Stimulated activated CD8-positive, alpha-beta memory T cell treated with anti-CD3 and anti-CD28 coated beads, Interleukin-4, amount 100 ng/mL, for 48 hours (primary cell): ENCODE data around the gene ARPC2.
"Not testable (repeated sequence)": the region's sequence is repeated elsewhere in the genome, so short reads cannot be mapped to it uniquely, and the experiment has no call there.

Experiments used
- DNase-seq: peaks from one replicate; pipeline ENCODE4 v3.0.0-alpha.2; 2020

The ARPC2 gene

GRCh38 chr2:218216674-218217359, at the start of gene ARPC2:
Gene ARPC2, plus strand, starts transcription at chr2:218217189. Its CDS starts 282 bp downstream, at chr2:218217471.
- DNase-seq, result peak; percentile 97

DNA sequence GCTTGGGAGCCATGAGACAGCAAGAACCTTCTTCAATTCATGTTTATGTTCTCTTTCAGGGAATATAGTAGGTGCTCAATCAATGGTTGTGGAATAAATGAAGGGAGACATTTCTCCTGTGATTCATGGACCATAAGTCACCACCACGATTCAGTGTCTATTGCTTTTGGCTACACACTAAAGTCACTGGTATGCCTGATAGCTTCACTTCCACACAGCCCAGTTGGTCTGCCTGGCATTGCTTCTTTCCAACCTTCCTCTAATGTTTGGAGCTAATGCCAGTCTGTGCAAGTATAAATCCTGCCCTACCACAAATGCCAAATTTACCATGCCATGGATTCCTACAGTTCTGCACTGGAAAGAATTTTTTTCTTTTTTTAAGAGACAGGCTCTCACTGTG, 49.0 kb upstream of the ARPC2 start:
- DNase-seq, result no peak

DNA sequence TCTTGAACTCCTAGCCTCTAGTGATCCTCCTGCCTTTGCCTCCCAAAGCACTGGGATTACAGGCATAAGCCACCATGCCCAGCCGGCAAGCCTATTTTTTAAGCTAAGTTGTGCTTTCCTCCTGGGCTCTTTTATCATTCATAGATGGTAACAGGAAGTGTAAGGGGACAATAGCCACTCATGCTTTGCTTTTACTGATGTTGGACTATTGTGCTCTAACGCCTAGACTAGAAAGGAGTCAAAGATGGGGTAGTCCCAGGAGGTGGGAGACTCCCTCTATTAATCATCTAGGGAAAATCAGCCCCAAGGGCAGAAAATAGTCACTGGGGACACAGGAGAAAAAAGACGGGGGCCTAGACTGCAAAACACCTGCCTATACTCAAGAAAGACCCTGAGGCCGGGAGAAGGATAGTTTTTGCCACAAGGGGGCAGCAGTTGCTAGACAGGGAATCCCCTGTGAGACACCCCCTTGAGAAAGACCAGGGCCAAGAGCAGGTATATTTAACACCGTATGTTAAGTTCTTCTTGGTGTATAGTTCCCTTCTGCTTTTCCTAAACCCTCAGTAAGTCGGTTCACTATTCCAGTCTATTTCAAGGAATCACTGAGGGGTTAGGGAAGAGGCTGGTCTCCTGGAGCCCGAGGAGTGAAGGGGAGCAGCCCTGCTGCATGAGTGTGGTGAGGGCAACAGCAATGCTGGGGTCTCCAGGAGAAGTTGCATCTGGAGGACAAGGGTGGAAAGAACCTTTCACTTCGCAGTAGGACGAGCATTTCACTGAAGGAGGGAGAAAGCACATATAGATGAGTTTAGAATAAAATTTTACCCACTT, 48.1 kb upstream of the ARPC2 start:
- peak; percentile 87 for DNase-seq

DNA sequence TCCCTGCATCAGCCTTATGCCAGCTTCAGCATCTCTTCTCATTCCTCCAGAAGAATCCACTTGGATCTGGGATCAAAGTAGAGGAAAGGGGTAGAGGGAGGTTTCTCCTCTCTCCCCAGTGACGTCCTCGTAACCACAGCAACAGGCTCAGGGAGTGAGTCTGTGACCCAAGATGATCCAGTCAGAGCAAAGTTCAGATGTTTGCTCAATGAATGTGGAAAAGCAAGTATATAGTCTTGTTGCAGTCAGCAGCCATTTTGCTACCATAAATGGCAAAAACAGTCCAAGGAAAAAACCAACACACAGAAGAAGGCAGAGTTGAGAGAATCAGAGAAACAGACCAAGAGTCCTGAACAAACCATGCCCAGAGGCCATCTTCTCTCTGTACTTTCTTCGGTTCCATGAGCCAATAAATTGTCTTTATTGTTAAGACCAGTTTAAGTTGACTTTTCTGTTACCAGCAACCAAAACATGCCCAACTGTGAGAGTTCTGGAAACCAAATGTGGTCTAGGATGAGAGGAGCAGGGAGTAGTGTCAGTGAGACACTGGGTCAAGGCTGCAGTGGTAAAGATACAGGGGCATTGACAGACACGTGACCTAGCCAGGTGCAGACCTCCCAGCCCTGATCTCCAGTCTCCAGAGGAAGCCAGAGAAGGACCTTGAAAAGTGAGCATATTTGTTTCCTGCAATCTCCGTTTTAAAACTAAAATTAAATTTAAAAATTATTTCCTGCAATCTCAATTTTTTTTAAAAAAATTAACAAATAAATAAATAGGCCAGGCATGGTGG, 47.0 kb upstream of the ARPC2 start:
- no peak for DNase-seq

DNA sequence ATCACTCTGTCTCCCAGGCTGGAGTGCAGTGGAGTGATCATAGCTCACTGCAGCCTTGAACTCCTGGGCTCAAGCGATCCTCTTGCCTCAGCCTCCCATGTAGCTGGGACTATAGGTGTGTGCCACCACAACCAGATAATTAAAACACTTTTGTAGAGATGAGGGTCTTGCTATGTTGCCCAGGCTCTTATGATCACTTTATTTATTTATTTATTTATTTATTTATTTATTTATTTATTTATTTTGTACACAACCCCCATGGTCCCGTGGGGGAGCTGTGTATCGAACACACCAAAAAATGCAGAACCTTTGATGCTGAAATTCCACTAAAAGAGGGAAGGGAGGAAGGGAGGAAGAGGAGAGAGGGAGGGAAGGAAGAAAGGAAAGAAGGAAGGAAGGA, 45.2 kb upstream of the ARPC2 start:
- not testable (repeated sequence) for DNase-seq

DNA sequence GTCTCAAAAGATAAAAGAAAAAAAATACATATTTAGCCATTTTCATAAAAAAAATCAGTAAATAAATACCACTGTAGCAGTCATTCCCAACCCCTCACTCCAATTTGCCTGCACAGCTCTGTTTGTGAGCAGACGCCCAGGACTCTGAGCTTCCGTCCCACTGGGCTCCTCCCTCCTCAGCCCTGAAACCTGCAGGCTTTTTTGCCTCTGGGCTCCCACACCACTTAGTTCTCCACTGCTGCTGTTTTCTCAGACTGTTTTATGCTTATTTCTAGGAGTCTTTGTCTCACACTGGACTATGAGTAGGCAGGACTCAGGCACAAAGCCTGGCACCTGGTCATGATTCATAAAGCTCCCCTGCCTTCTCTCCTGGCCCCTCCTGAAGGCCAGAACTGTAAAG, 44.1 kb upstream of the ARPC2 start:
- DNase-seq, result no peak

- no peak for DNase-seq
Observed at GRCh38 chr2:218179782-218180181, 37.2 kb upstream of the ARPC2 start.

DNA sequence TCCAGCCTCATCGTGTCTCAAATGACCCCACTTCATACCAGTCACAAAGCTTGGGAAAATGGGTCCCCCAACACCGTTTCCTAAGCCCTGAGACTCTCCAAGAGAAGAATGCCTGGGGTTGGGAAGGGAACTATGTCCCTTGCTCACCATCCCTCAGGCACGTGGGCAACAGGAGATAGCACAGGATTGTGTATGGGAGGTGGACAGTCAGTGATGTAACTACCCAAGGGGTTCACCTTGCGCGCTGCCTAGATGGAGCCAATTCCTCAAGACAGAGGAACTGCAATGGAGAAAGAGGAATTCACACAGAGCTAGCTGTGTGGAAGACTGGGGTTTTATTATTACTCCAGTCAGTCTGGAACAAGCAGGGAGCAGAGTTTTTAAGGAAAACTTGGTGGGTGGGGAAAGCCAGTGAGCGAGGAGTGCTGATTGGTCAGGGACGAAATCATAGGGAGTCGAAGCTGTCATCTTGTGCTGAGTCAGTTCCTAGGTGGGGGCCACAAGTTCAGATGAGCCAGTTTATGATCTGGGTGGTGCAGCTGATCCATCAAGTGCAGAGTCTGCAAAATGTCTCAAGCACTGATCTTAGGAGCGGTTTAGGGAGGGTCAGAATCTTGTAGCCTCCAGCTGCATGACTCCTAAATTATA, 36.4 kb upstream of the ARPC2 start:
- no peak for DNase-seq

GRCh38 chr2:218184331-218184730, 32.7 kb upstream of the ARPC2 start:
- DNase-seq, result no peak

DNA sequence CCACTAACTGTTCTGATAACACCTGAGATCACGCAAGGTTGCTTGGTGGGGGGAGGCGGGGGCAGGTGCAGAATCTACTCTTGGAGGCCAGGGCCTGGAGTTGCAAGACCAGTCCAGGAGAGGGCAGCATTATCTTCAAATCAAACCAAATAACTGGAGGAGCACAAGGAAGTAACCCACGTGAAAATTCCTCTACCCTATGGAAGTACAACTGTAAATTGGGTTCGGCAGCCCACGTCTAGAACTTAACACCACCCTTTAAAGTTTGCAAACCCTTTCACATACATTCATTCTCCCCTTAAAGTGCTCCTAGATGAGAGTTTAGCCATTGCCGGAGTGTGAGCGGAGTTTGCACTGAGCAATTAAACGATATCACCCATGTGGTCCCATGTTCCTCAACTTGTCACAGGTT, 30.6 kb upstream of the ARPC2 start:
- peak; percentile 75 for DNase-seq

- DNase-seq, result no peak
Observed at GRCh38 chr2:218186876-218187275, 30.1 kb upstream of the ARPC2 start.

DNA sequence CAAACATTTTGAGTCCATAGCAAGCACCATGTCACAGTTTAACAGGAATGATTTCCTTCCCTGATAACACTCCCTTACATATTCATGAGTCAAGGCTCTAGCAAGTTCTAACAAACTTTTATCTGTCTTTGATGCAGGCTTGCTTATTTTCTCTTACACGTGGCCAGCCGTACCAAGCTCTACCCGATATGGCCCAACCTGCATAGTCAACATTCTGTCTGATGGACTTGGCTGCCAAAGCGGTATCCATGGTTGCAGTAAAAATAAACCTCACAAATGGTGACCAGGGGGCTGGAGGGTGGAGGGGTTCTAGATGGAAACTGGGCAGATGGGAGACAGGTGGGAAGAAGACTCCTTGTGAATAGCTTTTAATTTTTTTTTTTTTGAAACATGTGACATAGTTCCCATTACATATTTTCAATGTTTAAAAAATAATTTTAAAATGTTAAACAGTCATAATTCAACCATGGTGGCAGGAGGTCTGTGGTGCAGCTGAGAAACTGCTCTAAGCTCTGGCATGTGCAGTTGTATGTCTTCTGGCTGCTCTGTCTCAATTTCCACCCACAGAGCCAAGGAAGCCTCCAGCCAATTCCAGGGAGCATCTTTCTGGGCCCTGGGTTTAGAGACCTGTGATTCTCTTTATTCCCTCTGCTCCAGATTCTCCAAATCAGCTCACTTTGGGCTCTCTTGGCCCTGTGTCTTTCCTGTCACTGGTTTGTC, 29.5 kb upstream of the ARPC2 start:
- DNase-seq, result no peak

- no peak for DNase-seq
Observed at GRCh38 chr2:218188528-218188927, 28.5 kb upstream of the ARPC2 start.

- DNase-seq, result no peak
Observed at GRCh38 chr2:218192902-218193430, 24.0 kb upstream of the ARPC2 start.

GRCh38 chr2:218193701-218194100, 23.3 kb upstream of the ARPC2 start:
- no peak for DNase-seq

- DNase-seq, result no peak
Observed at GRCh38 chr2:218194880-218195279, 22.1 kb upstream of the ARPC2 start.

GRCh38 chr2:218196974-218197373, 20.0 kb upstream of the ARPC2 start:
- DNase-seq, result no peak

DNA sequence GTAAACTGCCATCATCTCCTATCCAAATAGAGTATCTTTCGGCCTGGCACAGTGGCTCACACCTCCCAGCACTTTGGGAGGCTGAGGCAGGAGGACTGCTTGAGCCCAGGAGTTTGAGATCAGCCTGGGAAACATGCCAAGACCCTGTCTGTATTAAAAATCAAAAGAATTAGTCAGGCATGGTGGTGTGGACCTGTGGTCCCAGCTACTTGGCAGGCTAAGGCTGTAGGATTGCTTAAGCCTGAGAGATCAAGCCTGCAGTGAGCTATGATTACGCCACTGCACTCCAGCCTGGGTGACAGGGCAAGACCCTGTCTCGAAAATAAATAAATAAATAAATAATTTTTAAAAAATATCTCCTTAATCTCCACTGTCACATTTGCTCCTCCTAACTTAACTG, 14.7 kb upstream of the ARPC2 start:
- no peak for DNase-seq

- no peak for DNase-seq
Observed at GRCh38 chr2:218209078-218209477, 7.9 kb upstream of the ARPC2 start.

DNA sequence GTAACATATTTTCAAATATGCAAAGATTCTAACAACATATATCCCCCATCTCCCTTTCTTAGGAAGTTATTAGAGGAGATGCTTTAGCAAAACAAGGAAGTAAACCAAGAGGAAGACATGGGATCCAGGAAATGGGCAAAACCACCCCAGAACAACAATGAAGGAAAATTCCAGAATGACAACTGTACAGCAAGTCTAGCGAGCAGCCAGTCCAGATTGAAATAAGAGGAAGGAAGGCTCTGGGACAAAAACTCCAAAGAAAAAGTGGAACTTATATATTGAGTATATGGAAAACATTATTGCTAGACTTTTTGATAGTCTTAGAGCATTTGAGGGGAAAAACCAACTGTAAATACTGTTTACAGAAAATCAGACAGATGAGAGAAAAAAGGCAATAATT, 2.9 kb upstream of the ARPC2 start:
- DNase-seq, result no peak

GRCh38 chr2:218216336-218216673, 684 bp upstream of the ARPC2 start:
- no peak for DNase-seq
